ENCODE measurements around the gene NR2F1-AS1. TPM values are rescaled to one million over a fixed set of nuclear protein-coding genes. Genes with fewer than 3 reads are reported as not detected.

The NR2F1-AS1 gene
- total and polyA plus RNA-seq, 4 donors: 2.0 to 4.0 (median 2.1) TPM

DNA sequence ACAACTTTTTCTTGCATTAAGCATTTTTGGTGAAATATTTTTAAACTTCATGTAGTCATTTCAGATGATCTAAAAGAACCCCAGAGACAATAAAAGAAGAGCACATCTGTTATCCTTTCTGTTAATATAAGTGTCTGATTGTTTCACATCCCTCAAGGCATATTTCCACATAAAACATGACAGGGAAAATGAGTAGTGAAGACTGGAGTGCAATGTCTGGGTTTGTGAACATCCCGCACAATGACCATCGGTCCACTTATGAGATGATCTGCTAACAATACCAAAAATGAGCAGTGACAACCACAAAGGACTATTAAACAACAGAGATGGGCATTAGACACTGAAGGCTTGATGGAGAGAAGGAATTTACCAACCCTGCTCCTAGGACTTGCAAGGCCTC is 209.1 kb downstream of the NR2F1-AS1 start:
- TF ChIP-seq, protein P1, sequence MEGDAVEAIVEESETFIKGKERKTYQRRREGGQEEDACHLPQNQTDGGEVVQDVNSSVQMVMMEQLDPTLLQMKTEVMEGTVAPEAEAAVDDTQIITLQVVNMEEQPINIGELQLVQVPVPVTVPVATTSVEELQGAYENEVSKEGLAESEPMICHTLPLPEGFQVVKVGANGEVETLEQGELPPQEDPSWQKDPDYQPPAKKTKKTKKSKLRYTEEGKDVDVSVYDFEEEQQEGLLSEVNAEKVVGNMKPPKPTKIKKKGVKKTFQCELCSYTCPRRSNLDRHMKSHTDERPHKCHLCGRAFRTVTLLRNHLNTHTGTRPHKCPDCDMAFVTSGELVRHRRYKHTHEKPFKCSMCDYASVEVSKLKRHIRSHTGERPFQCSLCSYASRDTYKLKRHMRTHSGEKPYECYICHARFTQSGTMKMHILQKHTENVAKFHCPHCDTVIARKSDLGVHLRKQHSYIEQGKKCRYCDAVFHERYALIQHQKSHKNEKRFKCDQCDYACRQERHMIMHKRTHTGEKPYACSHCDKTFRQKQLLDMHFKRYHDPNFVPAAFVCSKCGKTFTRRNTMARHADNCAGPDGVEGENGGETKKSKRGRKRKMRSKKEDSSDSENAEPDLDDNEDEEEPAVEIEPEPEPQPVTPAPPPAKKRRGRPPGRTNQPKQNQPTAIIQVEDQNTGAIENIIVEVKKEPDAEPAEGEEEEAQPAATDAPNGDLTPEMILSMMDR (IDR thresholded peaks at IDR 0.05; ENCODE audit: low read depth, low read length, missing input control): no peak
- no peak overlapping the region for H3K27ac ChIP-seq (ENCODE audit: low read depth in 1 of 2, low read length in 2 of 2)
- WGBS: 95% methylated on average over 2 of the region's 2 CpGs

DNA sequence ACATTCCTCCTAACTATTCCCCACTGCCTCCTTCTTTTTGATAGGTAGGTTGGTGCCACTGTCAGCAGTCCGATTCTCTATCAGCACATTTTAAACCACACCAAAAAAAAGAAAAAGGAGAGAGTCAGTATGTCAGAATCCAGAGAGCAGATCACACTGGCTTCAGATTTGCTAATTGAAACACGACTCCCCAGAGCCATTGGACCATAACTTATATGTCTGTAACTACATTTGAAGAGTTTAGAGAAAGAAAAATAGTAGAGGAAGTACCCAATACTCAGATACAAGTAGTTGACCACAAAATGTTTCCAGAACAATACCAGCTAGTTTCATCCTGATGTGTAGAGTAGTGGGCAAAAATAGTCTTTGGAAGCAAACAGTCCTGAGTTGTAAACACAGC is 216.6 kb downstream of the NR2F1-AS1 start:
- H3K4me3 ChIP-seq (ENCODE audit: low read depth in 1 of 3, low read length in 3 of 3): no peak overlapping the region

More for the DNA sequence above, 209.1 kb downstream of the NR2F1-AS1 start:
- DNase-seq (ENCODE audit: low spot score): no peak
- Histone ChIP-seq H3K27me3 (ENCODE audit: control insufficient read depth in 4 of 4, insufficient read depth in 4 of 4, low read length in 3 of 4) (no peaks in the 10 kb centered on the region), H3K36me3 (ENCODE audit: control insufficient read depth in 4 of 4, insufficient read depth in 3 of 4, low read depth in 1 of 4, low read length in 3 of 4) (no peaks in the 10 kb centered on the region), H3K4me3 (ENCODE audit: low read depth in 1 of 3, low read length in 3 of 3) (no peak overlapping the region), H3K9ac (ENCODE audit: low read depth in 1 of 2, low read length in 2 of 2) (no peak overlapping the region), H3K4me1 (ENCODE audit: control insufficient read depth in 4 of 4, insufficient read depth in 4 of 4, low read length in 3 of 4) (no peaks in the 10 kb centered on the region), H3K9me3 (ENCODE audit: control insufficient read depth in 4 of 4, low read length in 3 of 4) (no peaks in the 10 kb centered on the region)

More for the DNA sequence above, 216.6 kb downstream of the NR2F1-AS1 start:
- no peak overlapping the region for H3K9ac ChIP-seq (ENCODE audit: low read depth in 1 of 2, low read length in 2 of 2)
- no peaks in the 10 kb centered on the region for H3K27me3 ChIP-seq (ENCODE audit: control insufficient read depth in 4 of 4, insufficient read depth in 4 of 4, low read length in 3 of 4)
- no peaks in the 10 kb centered on the region for H3K36me3 ChIP-seq (ENCODE audit: control insufficient read depth in 4 of 4, insufficient read depth in 3 of 4, low read depth in 1 of 4, low read length in 3 of 4)
- H3K9me3 ChIP-seq (ENCODE audit: control insufficient read depth in 4 of 4, low read length in 3 of 4): no peaks in the 10 kb centered on the region
- DNase-seq (ENCODE audit: low spot score): no peak
- TF ChIP-seq NR2F2 (IDR thresholded peaks at IDR 0.05): no peak
- no peak for TF ChIP-seq SP1 (IDR thresholded peaks at IDR 0.05)
- TF ChIP-seq GABPA (IDR thresholded peaks at IDR 0.05 in 1 of 2, conservative IDR thresholded peaks at IDR 0.05 in 1 of 2): no peak
- TF ChIP-seq, protein P2, sequence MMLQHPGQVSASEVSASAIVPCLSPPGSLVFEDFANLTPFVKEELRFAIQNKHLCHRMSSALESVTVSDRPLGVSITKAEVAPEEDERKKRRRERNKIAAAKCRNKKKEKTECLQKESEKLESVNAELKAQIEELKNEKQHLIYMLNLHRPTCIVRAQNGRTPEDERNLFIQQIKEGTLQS (IDR thresholded peaks at IDR 0.05): no peak
- TF ChIP-seq RAD21 (IDR thresholded peaks at IDR 0.05): no peak
- no peak for TF ChIP-seq EGR1 (IDR thresholded peaks at IDR 0.05; ENCODE audit: low read depth in 2 of 2)
- TF ChIP-seq RXRA (IDR thresholded peaks at IDR 0.05): no peak
- TF ChIP-seq TAF1 (conservative IDR thresholded peaks at IDR 0.05): no peak
- TF ChIP-seq, protein P3, sequence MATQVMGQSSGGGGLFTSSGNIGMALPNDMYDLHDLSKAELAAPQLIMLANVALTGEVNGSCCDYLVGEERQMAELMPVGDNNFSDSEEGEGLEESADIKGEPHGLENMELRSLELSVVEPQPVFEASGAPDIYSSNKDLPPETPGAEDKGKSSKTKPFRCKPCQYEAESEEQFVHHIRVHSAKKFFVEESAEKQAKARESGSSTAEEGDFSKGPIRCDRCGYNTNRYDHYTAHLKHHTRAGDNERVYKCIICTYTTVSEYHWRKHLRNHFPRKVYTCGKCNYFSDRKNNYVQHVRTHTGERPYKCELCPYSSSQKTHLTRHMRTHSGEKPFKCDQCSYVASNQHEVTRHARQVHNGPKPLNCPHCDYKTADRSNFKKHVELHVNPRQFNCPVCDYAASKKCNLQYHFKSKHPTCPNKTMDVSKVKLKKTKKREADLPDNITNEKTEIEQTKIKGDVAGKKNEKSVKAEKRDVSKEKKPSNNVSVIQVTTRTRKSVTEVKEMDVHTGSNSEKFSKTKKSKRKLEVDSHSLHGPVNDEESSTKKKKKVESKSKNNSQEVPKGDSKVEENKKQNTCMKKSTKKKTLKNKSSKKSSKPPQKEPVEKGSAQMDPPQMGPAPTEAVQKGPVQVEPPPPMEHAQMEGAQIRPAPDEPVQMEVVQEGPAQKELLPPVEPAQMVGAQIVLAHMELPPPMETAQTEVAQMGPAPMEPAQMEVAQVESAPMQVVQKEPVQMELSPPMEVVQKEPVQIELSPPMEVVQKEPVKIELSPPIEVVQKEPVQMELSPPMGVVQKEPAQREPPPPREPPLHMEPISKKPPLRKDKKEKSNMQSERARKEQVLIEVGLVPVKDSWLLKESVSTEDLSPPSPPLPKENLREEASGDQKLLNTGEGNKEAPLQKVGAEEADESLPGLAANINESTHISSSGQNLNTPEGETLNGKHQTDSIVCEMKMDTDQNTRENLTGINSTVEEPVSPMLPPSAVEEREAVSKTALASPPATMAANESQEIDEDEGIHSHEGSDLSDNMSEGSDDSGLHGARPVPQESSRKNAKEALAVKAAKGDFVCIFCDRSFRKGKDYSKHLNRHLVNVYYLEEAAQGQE (IDR thresholded peaks at IDR 0.05): no peak
- TF ChIP-seq, protein P4, sequence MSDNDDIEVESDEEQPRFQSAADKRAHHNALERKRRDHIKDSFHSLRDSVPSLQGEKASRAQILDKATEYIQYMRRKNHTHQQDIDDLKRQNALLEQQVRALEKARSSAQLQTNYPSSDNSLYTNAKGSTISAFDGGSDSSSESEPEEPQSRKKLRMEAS (IDR thresholded peaks at IDR 0.05): no peak
- TF ChIP-seq, protein P1 (IDR thresholded peaks at IDR 0.05; ENCODE audit: low read depth, low read length, missing input control): no peak
- no peak for TF ChIP-seq FOXA2 (IDR thresholded peaks at IDR 0.05)
- no peak for TF ChIP-seq HNF4G (IDR thresholded peaks at IDR 0.05)
- no peak for TF ChIP-seq JUND (IDR thresholded peaks at IDR 0.05)
- no peak for TF ChIP-seq FOXA1 (IDR thresholded peaks at IDR 0.05)
- no peak for TF ChIP-seq YY1 (IDR thresholded peaks at IDR 0.05)
- TF ChIP-seq, protein P5, sequence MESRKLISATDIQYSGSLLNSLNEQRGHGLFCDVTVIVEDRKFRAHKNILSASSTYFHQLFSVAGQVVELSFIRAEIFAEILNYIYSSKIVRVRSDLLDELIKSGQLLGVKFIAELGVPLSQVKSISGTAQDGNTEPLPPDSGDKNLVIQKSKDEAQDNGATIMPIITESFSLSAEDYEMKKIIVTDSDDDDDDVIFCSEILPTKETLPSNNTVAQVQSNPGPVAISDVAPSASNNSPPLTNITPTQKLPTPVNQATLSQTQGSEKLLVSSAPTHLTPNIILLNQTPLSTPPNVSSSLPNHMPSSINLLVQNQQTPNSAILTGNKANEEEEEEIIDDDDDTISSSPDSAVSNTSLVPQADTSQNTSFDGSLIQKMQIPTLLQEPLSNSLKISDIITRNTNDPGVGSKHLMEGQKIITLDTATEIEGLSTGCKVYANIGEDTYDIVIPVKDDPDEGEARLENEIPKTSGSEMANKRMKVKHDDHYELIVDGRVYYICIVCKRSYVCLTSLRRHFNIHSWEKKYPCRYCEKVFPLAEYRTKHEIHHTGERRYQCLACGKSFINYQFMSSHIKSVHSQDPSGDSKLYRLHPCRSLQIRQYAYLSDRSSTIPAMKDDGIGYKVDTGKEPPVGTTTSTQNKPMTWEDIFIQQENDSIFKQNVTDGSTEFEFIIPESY (IDR thresholded peaks at IDR 0.05): no peak
- WGBS: 50% methylated on average over 2 of the region's 2 CpGs
- no peaks in the 10 kb centered on the region for H3K4me1 ChIP-seq (ENCODE audit: control insufficient read depth in 4 of 4, insufficient read depth in 4 of 4, low read length in 3 of 4)
- no peak overlapping the region for H3K27ac ChIP-seq (ENCODE audit: low read depth in 1 of 2, low read length in 2 of 2)
